Left ventricle myocardium inferior (tissue), 1 donor: ENCODE results near the gene FGD5. TPM values are rescaled to one million over a fixed set of nuclear protein-coding genes. Genes with fewer than 3 reads are reported as not detected.

Source experiments
- DNase-seq: peaks from one replicate; pipeline ENCODE4 v3.0.0-alpha.2; 2020
- H3K27ac ChIP-seq: fragments of 200-600 bp; replicated peaks from 2 replicates; pipeline ENCODE4 v1.8.0; 2021
- H3K27me3 ChIP-seq: fragments of 200-600 bp; 2 replicates; pipeline ENCODE4 v1.8.0; 2021; ENCODE audit warnings: low read depth
- H3K36me3 ChIP-seq: fragments of 200-600 bp; 2 replicates; pipeline ENCODE4 v1.8.0; 2021
- H3K4me1 ChIP-seq: fragments of 200-600 bp; 2 replicates; pipeline ENCODE4 v1.8.0; 2021
- H3K4me3 ChIP-seq: fragments of 200-600 bp; 2 replicates; pipeline ENCODE4 v1.8.0; 2021; ENCODE audit warnings: mild to moderate bottlenecking, moderate library complexity
- H3K9me3 ChIP-seq: fragments of 200-600 bp; replicated peaks from 2 replicates; pipeline ENCODE4 v1.8.0; 2021
- intact Hi-C: fragments of 100-400 bp; cut with micrococcal nuclease; formaldehyde crosslinking; loops from one replicate; pipeline ENCODE4 v1.11.0; 2022
- total RNA-seq: library from RNA; stranded (reverse); fragmentation: NEBNext Ultra II Directional; extraction: Animal tissue kit (Norgen Biotek cat#: 25700); gene quantifications from one replicate; pipeline ENCODE4 v1.2.1, GENCODE V29; 2021
- TF ChIP-seq, protein P1 (sequence below): fragments of 200-600 bp; IDR thresholded peaks from 2 replicates; pipeline ENCODE4 v1.8.0; 2021; ENCODE audit warnings: antibody characterized with exemption, mild to moderate bottlenecking, borderline replicate concordance
- donor health status: DM: no; HTN: yes; CAD: no; lungs with severe emphysema.

FGD5 gene
- total RNA-seq, 1 donor from 2014 or later = 13.9 TPM

DNA sequence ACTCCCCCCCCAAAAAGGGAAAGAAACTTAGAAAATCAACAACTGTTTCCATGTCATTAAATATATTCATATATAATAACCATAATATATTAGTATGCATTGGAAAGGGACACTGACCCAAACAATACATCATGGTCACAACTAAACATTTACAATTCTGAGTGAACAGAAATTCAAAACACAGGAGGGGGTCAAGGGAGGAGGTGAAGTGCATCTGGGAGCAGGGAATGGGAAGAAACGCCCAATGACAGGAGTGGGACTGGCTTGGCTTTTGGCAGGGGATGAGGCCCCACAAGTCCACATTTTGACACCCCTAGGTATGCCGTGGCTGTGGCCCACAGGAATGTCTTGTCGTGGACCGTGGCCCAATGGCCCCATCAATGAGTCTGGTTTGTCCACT is 41.1 kb downstream of the FGD5 start:
- Histone ChIP-seq H3K36me3 (no peaks in the 10 kb centered on the region), H3K27me3 (peaks cover 18% of the 10 kb centered on the region), H3K27ac (peak overlapping the region; percentile 77), H3K9me3 (peaks cover 6% of the 10 kb centered on the region), H3K4me1 (peaks cover 58% of the 10 kb centered on the region), H3K4me3 (no peak overlapping the region)
- intact Hi-C loops = no loop called here
- no peak for DNase-seq
- TF ChIP-seq, protein P1, sequence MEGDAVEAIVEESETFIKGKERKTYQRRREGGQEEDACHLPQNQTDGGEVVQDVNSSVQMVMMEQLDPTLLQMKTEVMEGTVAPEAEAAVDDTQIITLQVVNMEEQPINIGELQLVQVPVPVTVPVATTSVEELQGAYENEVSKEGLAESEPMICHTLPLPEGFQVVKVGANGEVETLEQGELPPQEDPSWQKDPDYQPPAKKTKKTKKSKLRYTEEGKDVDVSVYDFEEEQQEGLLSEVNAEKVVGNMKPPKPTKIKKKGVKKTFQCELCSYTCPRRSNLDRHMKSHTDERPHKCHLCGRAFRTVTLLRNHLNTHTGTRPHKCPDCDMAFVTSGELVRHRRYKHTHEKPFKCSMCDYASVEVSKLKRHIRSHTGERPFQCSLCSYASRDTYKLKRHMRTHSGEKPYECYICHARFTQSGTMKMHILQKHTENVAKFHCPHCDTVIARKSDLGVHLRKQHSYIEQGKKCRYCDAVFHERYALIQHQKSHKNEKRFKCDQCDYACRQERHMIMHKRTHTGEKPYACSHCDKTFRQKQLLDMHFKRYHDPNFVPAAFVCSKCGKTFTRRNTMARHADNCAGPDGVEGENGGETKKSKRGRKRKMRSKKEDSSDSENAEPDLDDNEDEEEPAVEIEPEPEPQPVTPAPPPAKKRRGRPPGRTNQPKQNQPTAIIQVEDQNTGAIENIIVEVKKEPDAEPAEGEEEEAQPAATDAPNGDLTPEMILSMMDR = no peak

GRCh38 chr3:14861031-14861430 is 42.3 kb downstream of the FGD5 start:
- H3K36me3 ChIP-seq = no peaks in the 10 kb centered on the region
- H3K27ac ChIP-seq = peak overlapping the region; percentile 77
- intact Hi-C loops = no loop called here
- H3K4me3 ChIP-seq = peak overlapping the region; percentile 11
- TF ChIP-seq, protein P1 = no peak
- H3K27me3 ChIP-seq = peaks cover 22% of the 10 kb centered on the region
- DNase-seq = no peak
- peaks cover 54% of the 10 kb centered on the region for H3K4me1 ChIP-seq
- H3K9me3 ChIP-seq = peaks cover 4% of the 10 kb centered on the region

DNA sequence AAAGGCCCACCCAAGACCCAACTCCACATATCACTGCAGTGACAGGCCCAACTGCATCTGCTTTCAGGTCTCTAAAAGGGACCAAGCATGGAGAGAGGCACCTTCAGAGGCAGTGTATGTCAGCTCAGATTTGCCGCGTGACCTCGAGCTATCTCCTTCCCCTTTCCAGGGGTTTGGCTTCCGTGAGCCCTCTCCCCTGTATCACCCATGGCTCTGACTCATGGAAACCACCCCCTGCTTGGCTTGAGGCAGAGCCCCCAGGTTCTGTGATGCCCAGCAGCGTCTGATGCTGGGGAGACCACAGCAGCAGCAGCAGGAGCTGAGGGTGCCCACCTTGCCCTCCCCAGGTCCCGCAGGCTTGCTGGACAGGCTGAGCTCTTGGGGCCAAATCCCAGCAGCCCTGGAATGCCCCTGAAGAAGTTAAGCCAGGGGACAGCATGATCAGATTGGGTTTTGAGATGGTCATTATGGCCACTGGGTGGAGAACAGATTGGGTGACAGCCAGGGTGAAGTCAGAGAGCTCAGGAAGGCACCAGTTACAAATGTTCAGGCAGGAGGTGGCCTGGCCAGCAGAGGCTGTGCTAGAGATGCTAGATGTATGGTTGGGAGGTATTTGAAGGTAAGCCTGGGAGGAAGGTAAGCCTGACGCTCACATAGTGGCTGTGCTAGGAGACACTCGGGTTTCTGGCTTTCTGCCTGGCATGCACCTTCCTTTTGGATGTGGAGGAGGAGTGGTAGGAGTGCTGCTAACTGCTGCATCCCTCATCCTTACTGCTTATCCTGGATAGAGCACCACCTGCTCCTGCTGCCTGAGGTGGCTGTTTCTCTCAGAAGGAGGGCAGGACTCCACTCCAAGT is 42.9 kb downstream of the FGD5 start:
- Histone ChIP-seq H3K36me3 (peaks cover 5% of the 10 kb centered on the region), H3K27me3 (peaks cover 28% of the 10 kb centered on the region), H3K4me1 (peaks cover 54% of the 10 kb centered on the region), H3K27ac (peak overlapping the region; percentile 77), H3K4me3 (peak overlapping the region; percentile 11), H3K9me3 (no peaks in the 10 kb centered on the region)
- DNase-seq = no peak
- TF ChIP-seq, protein P1 = peak; percentile 33
- intact Hi-C loops = no loop called here

DNA sequence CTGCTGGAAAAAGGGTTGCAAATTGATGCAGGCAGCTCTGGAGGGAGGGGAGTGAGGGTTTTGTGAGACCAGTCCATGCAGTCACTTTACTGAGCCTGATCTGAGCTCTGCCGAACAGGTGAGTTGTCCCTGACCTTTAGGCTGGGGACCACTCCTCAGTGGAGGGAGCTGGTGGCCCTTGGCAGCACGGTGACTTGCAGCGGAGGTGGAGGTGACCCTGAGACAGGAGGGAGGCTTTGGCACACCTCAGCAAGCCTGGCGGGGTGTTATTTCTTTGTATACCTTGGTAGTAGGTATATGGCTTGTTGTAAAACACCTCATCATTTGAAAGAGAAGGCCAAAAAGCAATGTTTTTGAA is 43.5 kb downstream of the FGD5 start:
- no peaks in the 10 kb centered on the region for H3K9me3 ChIP-seq
- H3K4me1 ChIP-seq = peaks cover 54% of the 10 kb centered on the region
- H3K27me3 ChIP-seq = peaks cover 28% of the 10 kb centered on the region
- intact Hi-C loops = no loop called here
- peak overlapping the region; percentile 77 for H3K27ac ChIP-seq
- DNase-seq = no peak
- H3K36me3 ChIP-seq = peaks cover 5% of the 10 kb centered on the region
- TF ChIP-seq, protein P1 = no peak
- no peak overlapping the region for H3K4me3 ChIP-seq

- Histone ChIP-seq H3K9me3 (no peaks in the 10 kb centered on the region), H3K4me3 (no peak overlapping the region), H3K27ac (peak overlapping the region; percentile 77), H3K4me1 (peaks cover 59% of the 10 kb centered on the region), H3K27me3 (peaks cover 23% of the 10 kb centered on the region), H3K36me3 (peaks cover 5% of the 10 kb centered on the region)
- intact Hi-C loops = no loop called here
- TF ChIP-seq, protein P1 = no peak
- no peak for DNase-seq
Observed at GRCh38 chr3:14862661-14863230, 44.0 kb downstream of the FGD5 start.
